Activated T-cell treated with anti-CD3 and anti-CD28 coated beads for 24 hours (primary cell): ENCODE results near the gene VIM.
"Not testable (repeated sequence)": the region's sequence is repeated elsewhere in the genome, so short reads cannot be mapped to it uniquely, and the experiment has no call there.

Source experiments
- DNase-seq: peaks from one replicate; pipeline ENCODE4 v3.0.0-alpha.2; 2020; ENCODE audit warnings: low read depth

Gene VIM

GRCh38 chr10:17233286-17233991 is 5.4 kb downstream of the VIM start:
- no peak for DNase-seq

- no peak for DNase-seq
Measured at GRCh38 chr10:17234431-17234945, 6.4 kb downstream of the VIM start.

GRCh38 chr10:17235136-17235535 is 7.1 kb downstream of the VIM start:
- DNase-seq, result no peak

- DNase-seq, result no peak
Measured at GRCh38 chr10:17236468-17237148, 8.6 kb downstream of the VIM start.

GRCh38 chr10:17237149-17237527 is 9.1 kb downstream of the VIM start:
- no peak for DNase-seq

- no peak for DNase-seq
Measured at GRCh38 chr10:17237915-17238444, 9.9 kb downstream of the VIM start.

GRCh38 chr10:17238445-17239291 is 10.6 kb downstream of the VIM start:
- DNase-seq, result no peak

- no peak for DNase-seq
Measured at GRCh38 chr10:17239345-17240085, 11.5 kb downstream of the VIM start.

- no peak for DNase-seq
Measured at GRCh38 chr10:17240096-17240495, 12.1 kb downstream of the VIM start.

- no peak for DNase-seq
Measured at GRCh38 chr10:17240616-17241015, 12.6 kb downstream of the VIM start.

GRCh38 chr10:17241611-17242333 is 13.7 kb downstream of the VIM start:
- DNase-seq, result no peak

GRCh38 chr10:17244700-17245365 is 16.8 kb downstream of the VIM start:
- DNase-seq, result no peak

- DNase-seq, result no peak
Measured at GRCh38 chr10:17247210-17247609, 19.2 kb downstream of the VIM start.

- DNase-seq, result no peak
Measured at GRCh38 chr10:17248964-17249363, 20.9 kb downstream of the VIM start.

- DNase-seq, result no peak
Measured at GRCh38 chr10:17249820-17250219, 21.8 kb downstream of the VIM start.

- no peak for DNase-seq
Measured at GRCh38 chr10:17250736-17251135, 22.7 kb downstream of the VIM start.

- not testable (repeated sequence) for DNase-seq
Measured at GRCh38 chr10:17254543-17255050, 26.6 kb downstream of the VIM start.

GRCh38 chr10:17255512-17255911 is 27.5 kb downstream of the VIM start:
- DNase-seq, result no peak

- DNase-seq, result no peak
Measured at GRCh38 chr10:17256051-17256450, 28.0 kb downstream of the VIM start.

GRCh38 chr10:17256627-17257026 is 28.6 kb downstream of the VIM start:
- no peak for DNase-seq
